Activated naive CD4-positive, alpha-beta T cell treated with anti-CD3 and anti-CD28 coated beads, Interleukin-2, amount 50 U/mL, for 72 hours (primary cell): ENCODE results near the gene HTR2A. TPM values are rescaled to one million over a fixed set of nuclear protein-coding genes. Genes with fewer than 3 reads are reported as not detected.

Source experiments
- ATAC-seq, 2 donors: fragments of 150-1000 bp; cut with Tn5 transposase; 2 replicates each; pipeline ENCODE4 v1.10.0; 2021; ENCODE audit warnings: mild to moderate bottlenecking in 2 of 2, moderate library complexity in 2 of 2
- DNase-seq, 2 donors: peaks; one replicate each; pipeline ENCODE4 v3.0.0; 2021 to 2022; ENCODE audit warnings: low spot score in 2 of 2
- H3K27ac Mint-ChIP-seq, 2 donors: one replicate each; pipeline ENCODE4 v1.8.0; 2022; ENCODE audit warnings: mild to moderate bottlenecking in 2 of 2, mixed read lengths in 2 of 2
- H3K36me3 Mint-ChIP-seq, 2 donors: one replicate each; pipeline ENCODE4 v1.8.0; 2022; ENCODE audit warnings: mixed read lengths in 2 of 2
- H3K9me3 Mint-ChIP-seq, 2 donors: one replicate each; pipeline ENCODE4 v1.8.0; 2022; ENCODE audit warnings: mixed read lengths in 2 of 2
- total RNA-seq, 2 donors: library from RNA; stranded (reverse); gene quantifications; one replicate each; pipeline ENCODE4 v1.2.3, GENCODE V29; 2022

HTR2A gene
- total RNA-seq, 2 donors from 2014 or later: not detected

- peak; percentile 92 to 94 for ATAC-seq
- Mint-ChIP-seq H3K36me3 (peaks cover 14 to 20% of the 10 kb centered on the region in 2 donors), H3K9me3 (no peaks in the 10 kb centered on the region), H3K27ac (peak within 1 kb of the TSS; percentile 95 to 99)
- DNase-seq: peak; percentile 89 to 92
Measured at GRCh38 chr13:46796515-46797474, 100.1 kb downstream of the HTR2A start, which contains the start of gene ESD. ESD (minus strand) TSS chr13:46797161; CDS start chr13:46791413, 5,748 bp downstream.

DNA sequence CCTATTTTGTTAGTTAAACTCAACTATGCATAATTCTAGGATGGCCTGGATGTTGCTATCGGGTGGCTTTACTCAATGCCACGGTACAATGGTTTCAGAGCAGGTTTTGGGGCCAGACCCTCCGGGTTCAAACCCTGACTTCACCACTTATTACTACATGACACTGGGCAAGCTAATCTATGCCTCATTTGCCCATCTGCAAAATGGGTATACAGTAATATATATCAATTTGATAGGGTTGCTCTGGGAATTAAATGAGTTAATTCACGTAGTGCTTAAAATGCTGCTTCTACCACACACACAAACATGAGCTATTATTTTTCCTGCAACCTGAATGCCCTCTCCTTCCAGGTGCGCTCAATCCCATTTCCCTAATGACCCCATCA lies 100.7 kb downstream of the HTR2A start:
- Mint-ChIP-seq H3K36me3 (peaks cover 14 to 20% of the 10 kb centered on the region in 2 donors), H3K27ac (peak overlapping the region; percentile 95 to 99), H3K9me3 (no peaks in the 10 kb centered on the region)
- DNase-seq (no peak), ATAC-seq (no peak)

- Mint-ChIP-seq H3K27ac (no peak overlapping the region), H3K36me3 (peaks cover 21 to 28% of the 10 kb centered on the region in 2 donors), H3K9me3 (no peaks in the 10 kb centered on the region)
- ATAC-seq (no peak), DNase-seq (no peak)
Measured at GRCh38 chr13:46795321-46795720, 101.5 kb downstream of the HTR2A start.

- no peak for ATAC-seq
- Mint-ChIP-seq H3K36me3 (peaks cover under 1 to 35% of the 10 kb centered on the region in 2 donors), H3K9me3 (no peaks in the 10 kb centered on the region), H3K27ac (no peak overlapping the region)
- no peak for DNase-seq
Measured at GRCh38 chr13:46783504-46783903, 113.3 kb downstream of the HTR2A start.

DNA sequence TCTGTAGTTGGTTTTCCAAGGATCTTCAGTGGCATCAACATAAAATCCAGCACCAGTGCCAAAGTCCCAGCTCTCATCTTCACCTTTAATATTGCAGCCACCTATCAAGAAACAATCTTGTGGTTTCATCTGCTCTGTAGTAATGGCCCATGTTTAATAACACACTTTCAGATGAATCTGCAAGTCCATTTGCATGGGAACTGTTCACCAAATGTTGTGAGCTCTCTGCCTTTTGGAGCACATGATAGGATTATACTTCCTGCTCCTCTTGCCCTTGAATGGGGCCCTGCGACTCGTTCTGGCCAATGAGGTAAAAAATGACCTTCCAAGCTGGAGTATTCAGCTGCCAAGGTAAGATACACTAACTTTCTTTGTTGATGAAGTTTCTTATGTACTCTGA lies 114.2 kb downstream of the HTR2A start:
- ATAC-seq (no peak), DNase-seq (no peak)
- H3K36me3 Mint-ChIP-seq: peaks cover 9 to 35% of the 10 kb centered on the region in 2 donors
- no peak overlapping the region for H3K27ac Mint-ChIP-seq
- no peaks in the 10 kb centered on the region for H3K9me3 Mint-ChIP-seq

GRCh38 chr13:46782066-46782465 lies 114.8 kb downstream of the HTR2A start:
- peaks cover 9 to 36% of the 10 kb centered on the region in 2 donors for H3K36me3 Mint-ChIP-seq
- H3K27ac Mint-ChIP-seq: no peak overlapping the region
- ATAC-seq: no peak
- no peaks in the 10 kb centered on the region for H3K9me3 Mint-ChIP-seq
- no peak for DNase-seq

Other genes with a start within 250 kb of the HTR2A start
- 100 to 1,000 TPM; 113 to 137 TPM for gene ESD, start 99.9 kb downstream of the HTR2A start, total RNA-seq